GM18511 (cell line): ENCODE measurements around the gene PALS2.

ENCODE experiments used
- ATAC-seq: cut with Tn5 transposase; IDR thresholded peaks from one replicate; pipeline ENCODE4 v1.9.1; 2021; ENCODE audit warnings: mild to moderate bottlenecking, moderate library complexity; ENCODE audit not compliant: unreplicated experiment

The PALS2 gene

DNA sequence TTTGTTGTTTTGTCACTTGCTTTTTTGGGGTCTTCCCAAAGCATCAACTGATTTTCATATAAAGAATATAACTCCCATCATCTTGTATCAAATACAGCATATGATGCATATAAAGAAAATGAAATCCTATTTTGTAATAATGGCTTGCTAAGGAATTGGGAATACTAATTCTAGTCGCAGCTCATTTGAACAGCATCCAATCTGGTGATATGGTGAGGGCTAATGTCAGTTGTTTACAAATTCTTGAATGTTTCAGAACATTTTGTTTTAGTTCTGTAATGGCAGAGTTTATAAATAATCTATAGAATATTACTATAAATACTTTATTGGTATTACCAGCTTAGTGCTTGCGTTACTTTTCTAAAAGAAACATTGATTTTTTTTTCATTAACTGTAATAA, 8.9 kb downstream of the PALS2 start:
- ATAC-seq = no peak

DNA sequence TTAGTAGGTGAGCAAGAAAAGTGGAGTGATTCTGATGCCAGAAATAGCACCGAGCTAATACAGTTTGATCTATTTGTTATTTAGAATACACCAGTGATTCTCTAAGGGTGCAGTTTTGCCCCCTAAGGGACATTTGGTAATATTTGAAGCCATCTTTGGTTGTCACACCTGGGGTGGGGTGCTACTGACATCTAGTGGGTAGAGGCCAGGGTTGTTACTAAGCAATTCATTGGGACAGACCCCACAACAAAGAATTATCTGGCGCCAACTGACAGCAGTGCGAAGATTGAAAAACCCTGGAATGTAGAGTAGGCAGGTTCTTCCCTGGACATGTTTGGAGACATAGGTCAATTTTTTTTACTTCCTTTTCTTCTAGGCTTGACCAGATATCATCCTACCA, 14.6 kb downstream of the PALS2 start:
- ATAC-seq = peak; percentile 69

DNA sequence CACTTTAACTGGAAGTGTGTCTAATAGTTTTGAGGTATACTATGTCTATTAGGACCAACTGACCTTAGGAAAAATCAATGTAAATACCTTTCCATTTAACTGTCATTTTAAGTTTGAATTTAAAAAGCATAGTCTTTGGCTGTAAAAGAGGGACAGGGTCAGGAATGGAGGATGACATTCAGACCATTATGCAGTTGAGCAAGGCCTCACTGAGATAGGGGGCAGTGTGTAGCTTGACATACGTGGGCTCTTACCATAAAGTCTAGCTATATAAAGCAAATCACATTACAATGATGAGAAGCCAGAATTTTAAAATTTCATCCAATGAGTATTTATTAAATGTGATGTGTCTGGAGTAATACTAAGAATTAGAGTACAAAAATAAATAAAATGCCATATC, 17.9 kb downstream of the PALS2 start:
- ATAC-seq = no peak

DNA sequence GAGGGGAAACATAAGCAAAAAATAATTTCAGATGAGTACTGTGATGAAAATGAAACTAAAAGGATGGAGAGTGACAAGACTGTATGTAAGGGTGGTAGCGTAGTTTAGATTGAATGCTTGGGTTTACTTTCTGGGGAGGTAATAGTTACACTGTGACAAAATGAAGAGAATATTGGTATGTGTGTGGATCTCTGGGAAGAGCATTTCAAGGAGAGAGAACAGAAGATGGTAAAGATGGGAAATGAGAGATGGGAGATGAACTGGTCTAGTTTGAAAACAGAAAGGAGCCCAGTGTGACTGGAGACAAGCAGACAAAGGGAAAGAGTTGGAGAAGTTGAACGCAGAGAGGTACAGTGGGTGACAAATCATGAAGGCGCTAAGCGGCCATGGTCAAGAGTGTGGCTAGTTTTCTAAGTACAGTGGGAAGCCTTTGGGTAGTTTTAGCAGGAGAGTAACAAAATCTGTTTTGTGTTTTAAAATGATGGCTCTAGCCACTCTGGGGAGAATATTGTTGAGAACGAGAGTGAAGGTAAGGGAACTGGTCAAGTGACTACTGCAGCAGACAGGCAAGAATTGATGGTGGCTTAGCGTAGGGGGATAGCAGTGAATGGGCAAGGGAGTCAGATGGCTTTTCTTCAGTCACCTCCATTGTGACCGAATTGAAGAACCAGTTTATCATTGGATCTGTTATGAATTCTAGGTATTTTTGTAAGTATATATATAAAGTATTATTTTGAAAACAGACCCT, 22.6 kb downstream of the PALS2 start:
- ATAC-seq = peak; percentile 69

DNA sequence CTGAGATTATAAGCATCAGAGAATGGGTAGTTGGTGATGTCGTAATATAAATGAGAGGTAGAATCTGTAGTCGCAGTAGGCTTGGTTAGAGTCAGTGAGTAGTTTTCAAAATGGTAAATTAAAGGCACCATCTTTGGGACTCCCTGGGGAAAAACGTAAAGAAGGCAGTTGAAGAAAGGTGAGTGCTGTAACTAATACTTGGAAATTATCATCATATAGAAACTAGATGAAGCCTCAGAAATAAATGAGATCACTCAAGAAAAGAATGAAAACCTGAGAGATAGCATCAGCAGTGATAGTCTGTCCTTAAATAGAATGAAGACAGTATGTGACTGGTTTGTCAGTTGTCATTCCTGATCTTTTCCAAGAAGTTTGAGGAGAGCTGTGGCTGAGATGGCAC, 23.8 kb downstream of the PALS2 start:
- peak; percentile 44 for ATAC-seq

DNA sequence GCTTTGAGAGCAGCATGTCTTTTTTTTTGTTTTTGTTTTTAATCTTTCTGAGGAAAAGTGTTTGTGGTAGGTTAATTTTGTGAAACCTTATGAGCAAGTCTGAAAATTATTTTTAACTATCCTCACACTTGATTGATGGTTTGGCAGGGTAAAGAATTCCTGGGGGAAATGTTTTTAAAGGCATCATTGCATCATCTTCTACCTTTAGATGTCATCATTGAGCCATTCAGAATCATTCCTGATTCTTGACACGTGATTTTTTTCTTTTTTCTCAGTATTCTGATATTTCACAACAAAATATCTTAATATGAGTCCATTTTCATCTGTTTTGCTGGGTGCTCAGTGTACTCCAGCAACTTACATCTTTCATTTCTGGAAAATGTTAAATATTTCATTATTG, 28.3 kb downstream of the PALS2 start:
- ATAC-seq = no peak

DNA sequence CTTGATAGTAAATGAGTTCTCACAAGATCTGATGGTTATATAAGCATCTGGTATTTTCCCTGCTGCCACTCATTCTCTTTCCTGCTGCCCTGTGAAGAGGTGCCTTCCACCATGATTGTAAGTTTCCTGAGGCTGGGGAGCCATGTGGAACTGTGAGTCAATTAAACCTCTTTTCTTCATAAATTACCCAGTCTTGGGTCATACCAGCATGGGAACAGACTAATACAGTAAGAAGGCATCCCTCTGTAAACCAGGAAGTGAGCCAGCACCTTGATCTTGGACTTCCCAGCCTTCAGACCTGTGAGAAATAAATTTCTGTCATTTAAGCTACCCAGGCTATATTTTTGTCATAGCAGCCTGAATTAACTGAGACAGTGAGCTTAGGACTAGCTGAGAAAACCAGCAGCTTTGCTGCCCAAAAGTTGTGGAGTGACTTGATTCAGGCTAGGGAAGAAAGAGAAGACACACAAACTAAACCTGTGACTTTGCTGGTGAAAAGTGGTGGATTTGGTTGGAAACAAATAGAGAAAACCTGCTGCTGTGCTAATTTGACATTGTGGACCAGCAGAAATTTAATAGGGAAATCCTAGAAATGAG, 29.7 kb downstream of the PALS2 start:
- no peak for ATAC-seq

DNA sequence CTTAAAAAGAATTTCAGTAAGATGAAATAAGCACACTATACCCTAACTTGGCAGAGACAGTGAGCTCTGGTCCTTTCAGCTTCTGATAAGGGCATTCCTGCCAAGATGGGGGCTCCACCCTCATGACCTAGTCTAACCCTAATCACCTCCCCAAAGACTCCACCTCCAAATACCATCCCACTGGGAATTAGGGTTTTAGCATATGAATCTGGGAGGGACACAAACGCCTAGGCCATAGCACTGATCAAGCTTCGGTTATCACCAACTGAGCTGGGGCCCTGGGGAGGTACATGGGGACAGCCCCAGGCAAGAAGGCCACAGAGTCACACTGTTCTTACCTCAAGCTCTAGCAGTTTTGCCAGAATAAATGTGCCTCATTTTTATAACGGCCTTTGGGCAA, 31.4 kb downstream of the PALS2 start:
- no peak for ATAC-seq

DNA sequence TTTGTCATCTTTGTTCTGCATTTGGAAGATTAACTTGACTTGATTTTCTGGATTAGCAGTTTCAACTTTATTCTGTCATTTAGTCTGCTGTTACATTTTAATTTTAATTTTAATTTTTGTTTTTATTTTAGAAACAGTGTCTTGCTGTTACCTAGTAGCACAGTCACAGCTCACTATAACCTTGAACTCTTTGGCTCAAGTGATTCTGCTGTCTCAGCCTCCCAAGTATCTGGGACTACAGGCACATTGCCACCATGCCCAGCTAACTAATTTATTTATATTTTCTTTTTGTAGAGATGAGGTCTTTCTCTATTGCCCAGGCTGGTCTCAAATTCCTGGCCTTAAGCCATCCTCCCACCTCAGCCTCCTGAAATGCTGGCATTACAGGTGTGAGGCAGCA, 35.3 kb downstream of the PALS2 start:
- no peak for ATAC-seq

DNA sequence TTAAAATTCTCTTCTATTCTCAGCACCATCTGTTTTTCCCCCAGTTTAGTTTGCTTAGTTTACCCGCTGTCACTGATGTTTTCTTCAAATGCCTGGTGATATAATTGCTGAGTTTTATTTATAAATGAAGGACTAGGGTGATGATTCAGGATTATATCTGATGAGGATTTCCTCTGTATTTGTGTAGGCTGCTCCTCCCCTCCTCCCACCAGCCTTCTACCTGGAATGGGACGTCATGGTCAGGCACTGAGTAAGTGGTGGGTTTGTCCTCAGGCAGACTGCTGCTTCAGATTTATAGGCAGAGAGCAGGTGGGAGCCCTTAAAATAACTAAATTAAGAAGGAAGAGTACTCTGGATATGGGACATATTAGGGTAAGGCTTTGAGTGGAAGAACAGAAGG, 35.8 kb downstream of the PALS2 start:
- no peak for ATAC-seq

DNA sequence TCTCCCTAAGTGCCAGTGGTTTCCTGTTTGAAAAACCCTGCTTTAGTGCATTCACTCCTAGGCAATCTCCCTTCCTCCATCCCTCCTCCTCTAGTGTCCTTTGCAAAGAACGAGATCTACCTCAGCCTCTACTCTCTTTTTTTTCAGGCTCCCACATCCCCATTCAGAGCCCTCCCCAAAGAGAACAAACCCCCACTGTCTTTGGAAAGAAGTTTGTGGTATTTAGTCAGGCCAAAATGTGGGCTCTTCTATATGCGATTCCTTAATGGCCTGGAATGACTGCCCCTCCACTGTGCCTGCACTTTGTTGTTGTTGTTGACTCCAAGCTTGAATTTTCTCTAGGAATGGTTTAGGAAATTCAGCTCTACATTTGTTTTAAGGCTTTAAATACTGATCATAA, 36.3 kb downstream of the PALS2 start:
- no peak for ATAC-seq

DNA sequence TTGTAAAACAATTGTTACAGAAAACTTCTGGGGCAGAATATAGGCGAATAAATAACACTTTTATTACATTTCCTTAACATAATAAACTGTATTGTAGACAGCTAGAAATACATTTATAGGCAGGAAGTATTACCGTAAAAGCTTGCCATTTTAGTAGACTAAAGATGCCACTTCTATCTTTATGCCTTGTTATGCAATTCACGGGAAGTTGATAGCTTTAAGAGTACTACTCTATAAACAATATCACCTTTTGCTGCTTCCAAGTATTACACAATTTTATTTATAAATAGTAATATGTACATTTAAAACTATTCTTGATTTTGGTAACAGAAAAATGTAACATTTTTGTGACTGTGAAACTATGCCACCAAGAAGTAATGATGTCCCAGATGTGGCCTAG, 37.9 kb downstream of the PALS2 start:
- ATAC-seq = no peak

DNA sequence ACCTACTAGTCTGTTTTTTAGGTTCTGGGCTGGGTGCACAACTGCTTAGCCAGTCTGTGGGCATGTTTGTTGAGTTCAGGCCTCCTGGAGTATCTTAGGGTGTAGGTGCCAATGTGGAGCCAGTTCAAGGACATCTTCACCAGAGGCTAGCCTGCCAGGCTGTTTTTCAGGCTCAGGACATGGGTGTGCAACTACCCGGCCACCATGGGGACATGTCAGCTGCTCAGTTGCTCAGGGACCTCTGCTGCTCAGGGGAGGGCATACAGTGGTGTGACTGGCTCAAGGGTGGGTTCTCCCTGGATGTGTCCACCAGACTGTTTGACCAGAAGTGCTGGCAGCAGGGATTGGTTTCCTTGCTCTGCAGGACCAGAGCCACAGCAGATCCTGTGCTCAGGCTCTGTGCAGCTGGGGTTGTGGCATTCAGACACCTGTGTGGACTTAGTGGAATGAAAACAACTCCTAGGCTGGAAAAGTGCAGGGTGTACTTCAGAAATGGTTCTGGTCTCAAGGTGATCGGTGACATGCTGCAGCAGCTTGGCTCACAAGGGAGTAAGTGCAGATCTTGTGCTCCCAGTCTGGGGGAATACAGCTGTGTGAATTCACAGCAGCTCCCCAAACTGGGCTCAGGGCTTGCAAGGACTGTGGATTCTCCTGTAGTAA, 44.8 kb downstream of the PALS2 start:
- no peak for ATAC-seq

DNA sequence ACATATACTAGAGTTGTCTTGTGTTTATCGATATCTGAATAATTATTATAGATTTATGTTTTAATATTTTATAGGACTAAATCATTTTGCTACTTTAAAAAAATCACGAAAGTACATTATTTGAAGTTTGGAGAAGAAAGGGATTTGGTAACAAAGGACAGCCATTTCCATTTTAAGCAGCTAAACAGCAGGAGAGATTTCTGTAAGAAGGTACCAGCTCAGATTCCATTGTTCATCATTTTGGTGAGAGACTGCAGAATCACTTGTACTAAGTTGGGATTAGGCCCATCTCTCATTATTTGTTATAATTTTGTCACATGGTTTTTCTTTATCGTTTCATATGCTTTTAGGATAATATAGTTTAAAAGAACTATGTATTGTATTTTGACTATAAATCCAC, 46.7 kb downstream of the PALS2 start:
- ATAC-seq = no peak

DNA sequence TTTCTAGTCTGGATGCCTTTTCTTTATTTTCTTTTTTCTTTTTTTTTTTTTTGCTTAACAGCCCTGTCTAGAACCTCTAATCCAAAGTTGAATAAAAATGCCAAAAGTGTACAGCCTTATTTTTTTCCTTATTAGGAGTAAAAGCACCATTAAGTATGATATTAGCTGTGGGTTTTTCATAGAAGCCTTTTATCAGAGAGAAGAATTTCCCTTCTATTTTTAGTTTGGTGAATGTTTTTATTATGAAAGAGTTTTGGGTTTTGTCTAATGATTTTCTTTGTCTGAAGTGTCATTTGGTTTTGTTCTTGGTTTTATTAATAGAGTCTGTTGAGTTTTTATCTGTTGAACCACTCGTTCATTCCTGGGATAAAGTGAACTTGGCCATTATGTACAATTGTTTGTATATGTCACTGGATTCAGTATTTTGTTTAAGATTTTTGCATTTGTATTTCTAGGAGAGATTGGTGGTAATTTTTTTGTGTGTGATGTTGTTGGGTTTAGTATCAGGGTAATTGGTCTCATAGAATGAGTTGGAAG, 49.5 kb downstream of the PALS2 start:
- no peak for ATAC-seq
